NCI-H526 treated with DMSO at 0.1 percent for 48 hours (cell line): Measurements from ENCODE around the gene C10orf143.
"Not testable (repeated sequence)": the region's sequence is repeated elsewhere in the genome, so short reads cannot be mapped to it uniquely, and the experiment has no call there.

Experiments
- DNase-seq: peaks from one replicate; lab custom pipeline; 2025; lab: John Stamatoyannopoulos, UW

The C10orf143 gene

DNA sequence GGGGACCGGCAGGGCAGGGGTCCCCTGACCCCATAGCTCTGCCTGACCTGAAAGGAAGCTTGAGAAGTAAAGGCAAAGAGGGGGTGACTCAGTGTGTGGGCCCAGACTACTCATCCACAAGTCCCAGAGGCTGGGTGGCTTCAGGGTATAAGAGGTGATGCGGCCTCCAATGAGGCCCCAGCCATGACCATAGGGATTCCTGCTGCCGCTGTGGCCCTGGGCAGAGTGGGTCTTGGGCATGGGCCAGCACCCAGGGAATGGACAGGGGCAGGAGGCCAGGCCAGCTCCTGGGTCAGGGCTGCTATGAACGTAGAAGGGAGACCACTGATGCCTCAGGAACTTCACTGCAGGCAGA, 82.2 kb downstream of the C10orf143 start:
- no peak for DNase-seq

DNA sequence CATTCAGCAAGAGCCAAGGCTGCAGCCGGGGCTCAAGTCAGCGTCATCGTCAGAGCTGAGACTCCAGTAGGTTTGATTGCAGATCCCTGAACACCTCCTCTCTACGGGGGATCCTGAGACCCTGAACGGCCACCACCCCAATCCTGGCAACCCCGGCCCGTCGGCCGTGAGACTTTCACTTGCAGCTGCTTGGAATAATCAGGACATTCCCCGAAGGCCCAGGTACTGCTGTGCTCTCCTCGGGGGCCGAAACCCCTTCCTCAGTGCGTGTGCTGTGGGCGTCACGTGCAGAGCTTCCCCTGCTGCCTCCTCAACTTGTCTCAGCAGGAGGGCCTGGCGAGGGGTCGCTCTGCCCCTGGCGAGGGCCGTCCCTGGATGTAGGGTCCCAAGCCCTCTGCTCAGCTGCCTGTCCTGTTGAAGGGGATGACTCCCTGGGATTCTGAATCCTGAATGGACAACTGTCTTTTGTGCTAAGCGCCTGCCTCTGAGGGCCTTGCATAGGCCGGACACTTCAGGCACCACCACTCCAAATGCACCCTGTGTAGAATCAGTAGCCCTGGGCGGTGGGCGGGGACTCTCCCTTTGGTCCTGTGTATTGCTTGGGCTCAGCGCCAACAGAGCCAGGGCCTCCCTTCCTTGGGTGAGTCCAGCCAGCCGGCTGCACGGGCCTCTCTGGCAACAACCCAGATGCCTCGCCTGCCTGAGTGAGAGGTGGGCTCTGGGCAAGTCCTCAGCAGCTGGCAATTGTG, 82.7 kb downstream of the C10orf143 start:
- no peak for DNase-seq

DNA sequence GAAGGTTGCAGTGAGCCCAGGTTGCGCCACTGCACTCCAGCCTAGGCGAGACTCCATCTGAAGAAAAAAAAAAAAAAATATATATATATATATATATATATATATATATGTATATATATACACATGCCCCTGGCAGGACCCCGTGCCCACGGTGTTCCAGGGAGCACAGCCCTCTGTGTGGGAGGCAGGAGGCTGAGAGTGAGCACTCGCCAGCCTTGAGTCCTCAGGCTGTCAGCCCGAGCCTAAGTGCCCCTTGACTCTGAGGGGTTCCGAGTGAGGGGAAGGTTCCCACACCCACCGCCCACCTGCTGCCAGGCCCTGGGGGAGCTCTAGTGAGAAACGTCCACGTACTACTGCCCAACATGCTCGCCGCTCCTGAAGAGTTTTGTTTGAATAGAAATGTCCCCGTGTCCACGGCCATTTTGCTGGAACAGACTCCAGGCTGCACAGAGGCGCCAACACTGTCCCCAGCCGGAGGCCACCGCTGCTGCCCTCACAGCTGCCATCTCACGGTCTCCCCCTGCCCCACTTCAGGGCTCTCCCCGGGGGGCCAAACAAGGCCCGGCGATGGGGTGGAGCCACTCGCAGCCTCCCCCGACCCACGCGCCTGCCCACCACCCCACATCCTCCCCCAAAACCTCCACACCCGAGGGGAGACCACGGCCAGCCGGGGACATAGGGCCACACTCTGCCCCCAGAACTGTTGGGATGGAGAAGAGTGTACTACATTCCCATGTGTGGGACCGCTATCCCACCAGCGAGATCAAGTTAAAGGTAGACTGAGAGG, 83.8 kb downstream of the C10orf143 start:
- DNase-seq = no peak

GRCh38 chr10:130025811-130026485, 84.7 kb downstream of the C10orf143 start:
- DNase-seq = no peak

DNA sequence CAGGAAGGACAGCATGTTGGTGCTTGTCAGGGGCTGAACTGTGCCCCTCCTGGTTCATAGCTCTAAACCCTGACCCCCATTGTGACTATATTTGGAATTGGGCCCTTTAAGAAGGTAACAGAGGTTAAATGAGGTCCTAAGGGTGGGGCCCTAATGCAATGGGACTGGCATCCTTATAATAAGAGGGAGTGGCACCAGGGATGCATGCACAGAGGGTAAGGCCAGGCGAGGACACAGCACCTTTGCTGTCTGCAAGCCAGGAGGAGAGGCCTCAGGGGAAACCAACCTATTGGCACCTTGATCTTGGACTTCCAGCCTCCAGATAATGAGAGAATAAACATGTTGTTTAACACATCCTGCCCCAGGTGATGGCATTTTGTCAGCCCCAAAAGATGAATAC, 85.3 kb downstream of the C10orf143 start:
- no peak for DNase-seq

- no peak for DNase-seq
These were observed 85.8 kb downstream of the C10orf143 start for GRCh38 chr10:130024779-130025325.

DNA sequence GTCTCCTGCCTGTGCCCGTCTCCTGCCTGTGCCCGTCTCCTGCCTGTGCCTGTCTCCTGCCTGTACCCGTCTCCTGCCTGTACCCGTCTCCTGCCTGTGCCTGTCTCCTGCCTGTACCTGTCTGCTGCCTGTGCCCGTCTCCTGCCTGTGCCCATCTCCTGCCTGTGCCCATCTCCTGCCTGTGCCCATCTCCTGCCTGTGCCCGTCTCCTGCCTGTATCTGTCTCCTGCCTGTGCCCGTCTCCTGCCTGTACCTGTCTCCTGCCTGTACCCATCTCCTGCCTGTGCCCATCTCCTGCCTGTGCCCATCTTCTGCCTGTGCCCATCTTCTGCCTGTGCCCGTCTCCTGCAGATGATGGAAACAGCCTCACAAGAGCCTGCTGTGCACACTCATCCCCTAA, 86.3 kb downstream of the C10orf143 start:
- not testable (repeated sequence) for DNase-seq

DNA sequence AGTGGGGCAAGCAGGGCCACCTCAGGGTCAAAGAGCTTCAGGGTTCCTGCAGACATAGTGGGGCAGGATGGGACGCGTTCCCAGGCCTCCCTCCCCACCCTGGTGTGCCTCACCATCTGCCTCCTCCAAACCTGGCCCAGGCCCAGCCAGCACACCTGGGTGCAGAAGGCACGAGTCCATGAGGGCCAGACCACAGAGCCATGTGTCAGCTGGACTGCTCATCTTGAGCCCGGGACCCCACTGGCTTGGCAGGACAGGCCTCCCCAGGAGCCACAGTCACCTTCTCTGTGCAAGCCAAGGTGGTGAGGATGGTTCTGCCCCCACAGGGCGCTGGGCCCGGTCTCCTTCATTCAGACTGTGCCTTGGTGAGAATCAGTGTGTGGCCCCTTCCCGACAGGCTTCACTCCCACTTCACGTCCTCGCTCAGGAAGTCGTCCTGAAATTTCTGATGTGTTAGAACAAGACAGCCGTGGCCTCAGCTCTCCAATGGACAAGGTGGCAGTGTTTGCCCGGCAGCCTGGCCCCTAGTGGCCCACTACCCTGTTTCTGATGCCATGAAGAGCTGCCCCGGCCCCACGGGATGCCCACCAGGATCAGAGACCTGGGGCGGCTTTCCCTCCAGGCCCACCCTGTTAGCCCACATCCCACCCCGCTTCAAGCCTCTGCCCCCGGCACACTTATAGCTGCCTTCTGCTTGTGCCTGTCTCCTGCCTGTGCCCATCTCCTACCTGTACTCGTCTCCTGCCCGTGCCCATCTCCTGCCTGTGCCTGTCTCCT, 87.0 kb downstream of the C10orf143 start:
- no peak for DNase-seq

DNA sequence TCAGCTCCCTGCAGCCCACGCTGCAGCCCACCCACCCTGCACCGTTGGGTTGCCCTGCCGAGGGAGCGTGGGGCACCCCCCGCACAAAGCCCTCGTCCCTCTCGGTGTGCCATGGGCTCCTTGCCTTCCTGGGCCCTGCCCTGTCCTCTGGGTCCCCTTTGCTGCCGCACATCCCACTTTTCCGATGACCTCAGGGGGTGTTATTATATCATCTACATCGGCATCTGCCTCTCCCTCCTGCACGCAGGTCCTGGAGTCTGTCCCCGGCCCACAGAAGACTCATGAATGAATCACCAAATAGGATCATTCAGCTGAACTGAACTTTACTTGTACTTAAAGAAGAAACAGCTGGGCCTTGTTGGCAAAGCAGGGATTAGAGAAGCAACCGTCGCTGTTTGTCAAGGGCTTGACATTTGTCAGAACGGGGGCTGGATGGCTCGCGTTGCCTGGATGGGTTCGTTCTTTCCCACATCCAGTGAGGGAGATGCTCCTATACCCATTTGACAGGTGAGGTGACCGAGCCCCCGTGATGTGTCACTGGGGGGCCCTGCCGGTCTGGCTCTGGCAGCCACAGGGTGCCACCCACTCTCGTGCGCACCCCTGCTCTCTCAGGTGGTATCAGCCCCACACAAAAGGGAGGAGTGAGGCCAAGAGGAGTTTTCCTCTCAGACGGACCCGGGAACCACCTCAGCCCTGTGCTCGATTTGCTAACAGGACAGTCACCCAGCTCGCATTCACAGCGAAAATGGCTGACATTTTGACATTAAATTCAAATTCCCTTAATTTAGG, 87.9 kb downstream of the C10orf143 start:
- no peak for DNase-seq

GRCh38 chr10:130022086-130022485, 88.5 kb downstream of the C10orf143 start:
- no peak for DNase-seq

GRCh38 chr10:130021383-130021950, 89.2 kb downstream of the C10orf143 start:
- no peak for DNase-seq

DNA sequence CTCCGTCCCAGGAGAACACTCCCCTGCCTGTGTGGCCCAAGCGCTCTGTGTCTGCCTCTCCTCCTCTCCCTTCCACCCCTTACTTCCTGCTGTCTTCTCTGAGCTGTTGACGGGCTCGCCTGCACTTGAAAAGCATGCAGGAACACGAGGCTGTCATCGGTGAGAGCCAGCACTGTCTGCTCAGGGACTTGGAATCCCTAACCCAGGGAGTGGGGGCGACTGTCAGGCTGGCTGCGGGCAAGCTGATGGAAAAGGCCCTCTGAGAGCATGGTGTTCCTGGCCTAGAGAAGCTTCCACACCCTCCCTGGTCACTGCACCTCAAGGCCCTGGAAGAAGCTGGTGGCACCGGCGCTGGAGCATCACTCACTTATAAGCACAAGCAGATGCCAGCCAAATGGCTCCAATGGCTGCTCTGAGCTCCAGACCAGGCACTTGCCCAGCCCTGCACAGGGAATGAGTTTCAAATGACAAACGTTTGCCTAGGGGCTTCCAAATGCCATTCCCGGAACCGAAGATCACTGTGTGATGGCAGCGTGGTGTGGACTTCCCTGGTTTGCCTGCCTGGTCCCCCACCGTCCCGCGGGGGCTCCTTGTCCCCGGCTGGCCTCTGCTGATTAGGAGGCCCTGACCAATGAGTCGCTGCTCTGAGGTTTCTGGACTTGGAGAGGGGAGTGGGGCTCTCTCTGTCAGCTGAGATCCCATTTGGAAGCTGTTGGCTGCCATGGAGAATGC, 89.8 kb downstream of the C10orf143 start:
- DNase-seq = no peak

GRCh38 chr10:130018730-130019185, 91.9 kb downstream of the C10orf143 start:
- DNase-seq = no peak

DNA sequence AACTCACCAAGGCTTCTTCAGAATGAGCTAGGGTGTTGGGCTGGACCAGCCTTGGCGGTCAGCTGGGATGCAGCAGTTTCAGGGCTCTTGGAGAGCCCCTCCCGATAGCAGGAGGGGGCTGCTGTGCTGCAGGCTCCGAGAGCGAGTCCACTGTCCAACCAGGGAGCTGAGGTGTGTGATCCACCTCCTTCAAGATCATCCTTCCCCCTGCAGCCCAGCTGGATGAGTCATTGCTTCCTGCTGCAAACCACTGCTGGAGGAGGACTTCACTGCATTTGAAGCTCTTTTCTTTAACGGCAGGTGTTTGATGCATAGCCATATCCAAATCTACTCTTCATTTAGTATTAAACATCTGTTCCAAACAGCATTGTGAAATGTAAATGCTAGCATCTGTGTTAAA, 92.4 kb downstream of the C10orf143 start:
- no peak for DNase-seq

DNA sequence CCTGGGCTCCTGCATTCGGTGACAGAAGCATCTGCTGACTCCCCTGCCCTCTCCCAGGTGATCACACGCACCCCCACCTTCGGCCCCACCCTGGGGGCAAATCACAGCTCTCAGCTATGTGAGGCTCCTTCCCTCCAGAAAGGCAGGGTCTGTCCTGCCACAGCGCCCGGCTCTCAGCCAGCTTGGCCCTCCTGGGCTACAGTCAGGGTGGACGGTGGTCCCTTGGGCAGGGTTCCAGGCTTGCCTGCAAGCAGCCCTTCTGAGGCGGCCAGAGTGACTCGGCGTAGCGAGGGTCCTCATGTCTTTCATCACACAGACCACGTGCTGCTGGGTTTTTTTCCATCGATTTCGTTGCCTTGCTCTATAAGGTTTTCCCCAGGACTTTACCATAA, 93.0 kb downstream of the C10orf143 start:
- DNase-seq = no peak

DNA sequence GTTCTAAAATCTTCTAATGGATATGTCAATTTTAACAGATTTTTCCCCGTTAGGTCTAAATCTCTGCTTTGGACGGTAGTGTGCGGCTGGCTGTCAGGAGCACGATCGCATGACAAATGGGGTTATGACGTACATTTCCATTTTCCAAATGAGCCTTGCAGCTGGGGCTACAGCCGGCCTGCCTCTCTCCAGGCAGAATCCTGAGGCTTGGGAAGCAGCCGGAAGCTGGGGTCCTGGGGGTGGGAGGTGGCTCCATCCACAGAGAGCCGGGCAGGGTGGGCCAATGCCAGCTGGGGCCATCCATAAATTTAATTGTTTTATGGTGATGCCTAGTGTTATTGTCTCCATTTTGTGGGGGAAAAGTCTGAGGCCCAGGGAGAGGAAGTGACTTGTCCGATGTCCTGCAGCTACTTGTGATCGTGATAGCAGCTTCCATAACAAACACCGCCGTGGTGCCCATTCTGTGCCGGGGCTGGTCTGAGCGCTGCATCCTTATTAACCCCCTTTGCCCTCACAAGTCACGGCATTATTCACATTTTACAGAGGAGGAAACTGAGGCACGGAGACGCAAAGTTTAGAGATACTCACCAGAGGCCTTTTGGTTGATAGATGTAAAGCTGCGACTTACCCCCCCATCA, 93.5 kb downstream of the C10orf143 start:
- DNase-seq = no peak

- no peak for DNase-seq
These were observed 94.5 kb downstream of the C10orf143 start for GRCh38 chr10:130016095-130016494.

DNA sequence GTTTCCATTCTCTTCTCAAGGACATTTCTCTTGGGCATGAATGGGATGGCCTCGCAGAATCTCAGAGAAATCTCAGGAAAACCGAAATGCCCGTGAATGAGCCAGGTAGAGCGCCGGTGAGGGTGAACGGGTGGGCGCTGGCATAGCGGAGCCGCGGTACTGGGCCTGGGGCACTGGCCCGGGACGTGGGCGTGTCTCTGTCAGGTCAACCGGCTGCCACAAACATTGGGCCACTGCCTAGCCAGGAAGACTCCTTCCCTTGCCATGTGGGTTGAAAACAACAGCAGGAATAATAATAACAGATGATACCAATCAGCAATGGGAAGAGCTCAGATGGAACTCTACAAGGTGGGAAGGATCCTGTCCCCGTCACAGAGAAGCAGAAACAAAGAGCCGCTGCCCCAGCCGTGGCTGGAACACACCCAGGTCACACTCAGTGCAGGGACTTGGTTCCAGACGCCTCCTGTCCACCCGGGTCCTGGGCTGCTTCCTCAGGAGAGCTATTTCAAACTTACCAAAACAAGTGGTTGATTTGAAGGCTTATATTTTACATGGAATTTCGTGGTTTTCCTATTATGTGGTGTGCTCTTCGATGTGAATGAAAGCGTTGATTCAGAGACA, 95.4 kb downstream of the C10orf143 start:
- DNase-seq = no peak
